ENCODE data around the gene ISG20L2.

- no peak for TF ChIP-seq CTCF (IDR thresholded peaks at IDR 0.05)
- no peak for TF ChIP-seq POLR2A (IDR thresholded peaks at IDR 0.05)
These were observed 24.8 kb downstream of the ISG20L2 start for GRCh38 chr1:156703741-156704140.
